ENCODE measurements around the gene CACNA1C.
A peak's percentile ranks its signal among the peaks of the same experiment; 100 is the strongest.

Gene CACNA1C

GRCh38 chr12:2172491-2173214 lies 119.9 kb downstream of the CACNA1C start:
- DNase-seq: no peak

GRCh38 chr12:2173971-2174370 lies 121.2 kb downstream of the CACNA1C start:
- DNase-seq: peak; percentile 10

- DNase-seq: no peak
These were observed 124.2 kb downstream of the CACNA1C start for GRCh38 chr12:2177003-2177402.

DNA sequence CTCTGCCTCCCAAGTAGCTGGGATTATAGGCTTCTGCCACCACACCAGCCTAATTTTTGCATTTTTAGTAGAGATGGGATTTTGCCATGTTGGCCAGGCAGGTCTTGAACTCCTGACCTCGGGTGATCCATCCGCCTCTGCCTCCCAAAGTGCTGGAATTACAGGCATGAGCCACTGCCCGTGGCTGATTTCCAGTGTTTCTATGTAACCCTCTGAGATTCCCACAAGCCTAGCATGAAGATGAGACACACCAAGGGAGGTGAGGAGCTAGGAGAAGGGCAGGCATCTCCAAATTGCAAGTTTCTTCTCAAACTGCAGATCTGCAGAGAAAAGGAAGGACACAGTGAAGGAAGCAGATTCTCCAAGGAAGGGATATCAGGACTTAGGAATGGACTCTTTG lies 125.0 kb downstream of the CACNA1C start:
- DNase-seq: no peak

GRCh38 chr12:2179058-2179457 lies 126.3 kb downstream of the CACNA1C start:
- DNase-seq: no peak

- peak; percentile 17 for DNase-seq
These were observed 127.4 kb downstream of the CACNA1C start for GRCh38 chr12:2179953-2180736.

GRCh38 chr12:2180737-2181082 lies 127.9 kb downstream of the CACNA1C start:
- no peak for DNase-seq

DNA sequence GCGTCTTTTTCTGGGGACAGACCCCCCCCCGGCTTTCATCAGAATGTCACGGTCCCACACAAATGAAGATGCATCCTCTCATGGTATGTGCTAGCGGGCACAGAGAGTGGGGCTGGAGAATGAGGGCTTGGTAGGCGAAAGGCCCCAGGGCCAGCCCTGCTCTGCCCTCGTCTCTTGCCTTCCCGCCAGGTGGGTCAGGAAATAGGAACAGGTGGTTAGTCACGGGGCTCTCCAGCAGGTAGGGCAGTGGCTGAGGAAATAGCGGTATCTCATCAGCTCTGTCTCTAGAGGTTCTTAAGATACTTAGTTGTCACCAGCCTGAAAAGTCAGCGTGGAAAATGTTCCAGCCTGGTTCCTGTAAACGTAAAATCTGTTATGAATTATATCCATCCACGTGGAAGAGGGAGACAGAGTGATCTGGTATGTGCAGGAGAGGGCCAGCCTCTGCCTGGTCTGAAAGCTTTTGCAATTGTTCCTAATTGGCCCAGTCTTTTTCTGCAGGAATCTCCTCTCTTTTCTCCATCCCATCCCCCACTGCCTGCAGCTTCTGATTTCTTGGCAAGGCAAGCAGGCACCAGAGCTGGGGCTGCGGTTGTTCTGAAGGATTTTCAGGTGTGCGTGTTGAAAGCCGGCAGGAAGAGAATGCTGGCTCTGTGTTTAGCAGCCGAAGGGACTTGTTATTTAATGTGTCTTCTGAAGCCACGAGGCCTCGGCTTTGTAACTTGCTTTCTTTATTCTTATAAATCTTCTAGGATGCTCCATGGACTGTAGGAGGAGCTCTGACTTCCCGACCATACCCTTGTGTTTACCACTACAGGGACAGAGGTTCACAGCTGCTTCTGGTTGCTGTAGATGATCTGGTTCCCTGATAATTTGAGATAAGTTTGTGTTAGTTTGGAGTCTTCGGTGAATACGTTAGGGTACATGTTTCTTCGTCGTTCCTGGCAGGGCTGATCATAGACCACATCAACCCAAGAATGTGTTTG lies 131.1 kb downstream of the CACNA1C start:
- no peak for DNase-seq

DNA sequence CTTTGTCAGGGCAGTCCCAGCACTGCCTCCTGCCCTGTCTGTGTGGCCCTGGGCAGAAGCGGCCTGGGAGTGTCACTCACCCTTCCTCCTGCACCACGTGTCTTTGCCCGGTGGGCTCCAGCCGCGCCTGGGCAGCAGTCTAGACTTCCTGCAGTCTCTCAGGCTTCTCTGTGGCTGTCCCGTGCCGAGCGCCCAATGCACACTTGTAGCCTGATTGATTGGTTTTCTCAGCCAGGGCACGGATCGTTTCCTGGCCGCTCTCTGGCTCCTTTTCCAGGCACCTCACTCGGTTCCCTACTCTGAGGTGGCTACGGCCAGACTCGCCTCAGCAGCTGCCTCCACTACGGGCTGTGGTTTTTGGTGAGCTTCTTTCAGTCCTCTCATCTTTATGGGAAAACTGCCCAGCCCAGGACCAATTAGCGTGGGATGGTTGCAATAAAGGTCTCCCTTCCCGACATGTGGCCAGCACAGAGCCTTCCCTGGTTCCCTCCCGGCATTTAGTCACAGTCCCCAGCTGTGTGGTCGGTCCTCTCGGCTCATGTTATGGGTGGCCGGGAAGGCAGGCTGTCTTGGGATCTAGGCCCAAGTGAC lies 133.1 kb downstream of the CACNA1C start:
- DNase-seq: no peak

DNA sequence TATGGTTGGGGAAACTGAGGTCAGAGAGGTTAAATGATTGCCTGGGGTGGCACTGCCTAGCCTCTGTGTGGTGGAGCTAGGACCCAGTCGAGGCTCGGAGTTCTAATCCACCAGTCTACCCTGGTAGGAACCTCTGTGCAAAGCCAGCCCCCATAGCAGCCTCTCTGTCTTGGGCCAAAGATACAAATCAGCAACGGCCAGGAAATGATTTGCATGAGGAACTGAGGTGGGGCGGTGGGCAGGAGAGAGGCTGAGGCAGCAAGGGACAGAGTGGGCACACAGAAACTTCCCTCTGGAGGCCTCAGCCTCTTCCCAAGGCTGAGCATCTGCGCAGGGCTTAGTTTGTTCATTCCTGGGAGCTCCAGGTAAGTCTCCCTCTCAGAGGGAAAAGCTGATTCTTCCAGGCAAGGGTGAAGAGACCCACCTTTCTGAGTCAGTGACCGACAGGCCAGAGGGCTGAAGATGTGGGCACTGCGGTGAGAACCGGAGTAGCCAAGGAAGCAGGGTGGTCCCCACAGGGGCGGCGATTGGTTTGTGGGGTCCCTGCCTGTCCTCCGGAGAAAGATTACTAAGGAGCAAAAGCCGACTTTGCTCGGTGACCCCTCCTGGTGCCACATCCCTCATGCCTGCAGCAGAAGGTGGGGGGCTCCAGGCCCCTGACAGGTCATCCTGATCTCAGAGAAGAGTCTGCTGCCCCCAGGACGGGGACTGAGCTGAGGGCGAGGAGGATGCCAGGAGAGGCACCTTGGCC lies 134.6 kb downstream of the CACNA1C start:
- DNase-seq: no peak

- no peak for DNase-seq
These were observed 137.3 kb downstream of the CACNA1C start for GRCh38 chr12:2190085-2190484.

DNA sequence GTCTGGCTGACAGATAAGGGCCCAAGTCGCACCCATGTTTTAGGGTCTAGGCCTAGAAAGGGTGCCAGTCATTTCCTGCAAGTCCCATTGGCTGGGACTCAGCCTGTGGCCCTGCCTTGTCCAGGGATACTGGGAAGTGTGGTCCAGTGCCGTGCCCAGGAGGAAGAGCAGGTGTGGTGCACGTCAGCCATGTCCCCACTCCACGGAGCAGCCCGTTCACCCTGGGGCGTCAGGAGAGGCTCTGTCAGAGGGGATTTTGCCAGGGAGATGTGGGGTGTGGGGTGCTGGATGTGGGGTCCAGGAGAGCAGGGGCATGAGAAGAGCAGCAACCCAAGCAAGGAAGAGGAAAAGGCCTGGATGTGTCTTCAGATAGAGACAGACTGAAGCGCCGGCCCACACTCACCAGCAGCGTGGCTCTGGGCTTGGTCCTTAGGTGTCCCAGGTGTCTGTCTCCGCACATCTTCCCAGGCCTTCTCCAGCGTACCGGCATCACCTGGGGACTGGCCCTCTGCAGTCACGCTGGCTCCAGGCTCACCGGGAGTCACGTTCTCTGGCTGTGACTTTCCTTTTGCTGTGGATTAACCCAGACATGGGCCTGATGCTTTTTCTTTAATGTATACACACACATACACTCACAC lies 138.2 kb downstream of the CACNA1C start:
- DNase-seq: no peak

GRCh38 chr12:2191534-2192153 lies 138.9 kb downstream of the CACNA1C start:
- no peak for DNase-seq

DNA sequence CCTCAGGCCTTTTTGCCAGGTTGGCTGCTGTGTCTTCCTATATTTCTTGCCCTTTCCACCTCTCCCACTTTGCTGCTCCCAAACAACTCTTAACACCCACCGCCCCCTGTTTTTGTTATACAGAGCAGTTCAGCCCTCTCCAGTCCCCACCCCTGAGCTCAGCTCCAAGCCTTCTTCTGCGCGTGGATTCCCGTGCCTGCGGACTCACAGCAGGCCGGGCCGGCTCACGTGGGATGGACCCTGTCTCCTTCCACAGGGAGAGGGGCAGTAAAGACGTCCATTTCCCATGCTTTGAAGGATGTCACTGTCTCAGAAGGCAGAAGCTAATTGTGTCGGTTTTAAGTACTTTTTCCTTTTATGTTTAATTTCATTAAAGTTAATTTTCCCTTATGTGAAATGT lies 139.4 kb downstream of the CACNA1C start:
- DNase-seq: no peak

- DNase-seq: no peak
These were observed 141.3 kb downstream of the CACNA1C start for GRCh38 chr12:2194060-2194459.

GRCh38 chr12:2194571-2194970 lies 141.8 kb downstream of the CACNA1C start:
- DNase-seq: no peak

DNA sequence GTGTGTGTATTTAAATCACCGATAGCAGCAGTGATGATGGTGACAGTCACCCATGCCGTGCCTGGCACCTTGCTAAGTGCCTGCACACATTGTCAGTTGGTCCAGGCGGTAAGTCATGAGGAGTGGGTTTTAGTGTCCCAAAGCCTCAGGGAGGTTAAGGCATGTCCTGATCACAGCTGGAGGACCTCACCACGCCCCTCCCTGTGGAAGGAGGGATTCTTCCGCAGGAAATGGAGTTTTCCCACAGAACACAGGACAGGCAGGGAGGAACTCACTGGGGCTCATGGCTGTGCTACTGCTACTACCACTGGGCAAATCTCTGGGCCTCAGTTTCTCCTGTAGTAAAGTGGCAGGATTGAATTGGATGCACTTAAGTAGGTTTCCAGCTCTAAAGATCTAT lies 142.3 kb downstream of the CACNA1C start:
- DNase-seq: no peak

- no peak for DNase-seq
These were observed 145.3 kb downstream of the CACNA1C start for GRCh38 chr12:2198005-2198501.

DNA sequence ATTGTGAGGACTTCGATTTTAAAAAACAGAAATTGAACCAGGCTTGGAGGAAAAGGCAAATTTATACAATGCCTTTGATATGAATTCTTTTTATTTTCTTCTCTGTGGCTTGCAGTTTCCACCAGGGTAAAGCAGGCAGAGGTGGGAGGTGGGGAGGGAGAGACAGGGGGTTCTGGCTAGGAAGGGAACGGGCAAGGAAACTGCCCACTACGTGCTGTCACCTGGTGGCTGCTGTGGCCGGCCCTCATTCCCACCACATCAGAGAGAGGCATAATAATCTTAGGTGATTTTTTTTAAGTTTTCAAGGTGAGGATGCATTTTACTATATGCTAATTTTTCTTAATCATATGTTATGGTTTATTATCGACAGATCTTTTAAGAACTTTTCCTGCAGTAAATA lies 145.8 kb downstream of the CACNA1C start:
- no peak for DNase-seq

DNA sequence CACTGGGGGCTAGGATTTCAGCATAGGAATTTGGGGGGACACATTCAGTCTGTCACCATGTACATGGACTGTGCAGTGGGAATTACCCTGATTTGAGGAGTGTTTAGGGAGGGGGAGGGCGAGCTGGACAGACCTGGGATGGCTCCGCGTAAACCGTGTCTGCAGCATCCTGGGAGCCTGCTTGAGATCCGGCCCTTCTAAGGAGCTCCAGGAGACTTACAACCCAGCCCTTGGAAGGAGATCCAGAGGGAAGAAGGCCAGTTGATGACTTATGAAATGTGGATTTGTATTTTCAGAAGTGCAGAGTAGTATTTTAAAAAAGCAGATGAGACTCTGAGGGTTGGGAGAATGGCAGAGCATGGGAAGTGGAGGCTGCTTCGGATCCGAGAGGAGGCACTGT lies 153.2 kb downstream of the CACNA1C start:
- DNase-seq: no peak
